Stimulated activated CD8-positive, alpha-beta memory T cell treated with anti-CD3 and anti-CD28 coated beads, Interleukin-12 subunit alpha, Interleukin-12 subunit beta, amount 100 ng/mL, for 4 hours (primary cell): ENCODE measurements around the gene CNTN4.
"Not testable (repeated sequence)": the region's sequence is repeated elsewhere in the genome, so short reads cannot be mapped to it uniquely, and the experiment has no call there.

Experiments
- DNase-seq: peaks from one replicate; pipeline ENCODE4 v3.0.0-alpha.2; 2020; ENCODE audit warnings: low read depth

Gene CNTN4

GRCh38 chr3:2807514-2807913 is 708.8 kb downstream of the CNTN4 start:
- no peak for DNase-seq

GRCh38 chr3:2810723-2811122 is 712.1 kb downstream of the CNTN4 start:
- no peak for DNase-seq

GRCh38 chr3:2819571-2819970 is 720.9 kb downstream of the CNTN4 start:
- no peak for DNase-seq

DNA sequence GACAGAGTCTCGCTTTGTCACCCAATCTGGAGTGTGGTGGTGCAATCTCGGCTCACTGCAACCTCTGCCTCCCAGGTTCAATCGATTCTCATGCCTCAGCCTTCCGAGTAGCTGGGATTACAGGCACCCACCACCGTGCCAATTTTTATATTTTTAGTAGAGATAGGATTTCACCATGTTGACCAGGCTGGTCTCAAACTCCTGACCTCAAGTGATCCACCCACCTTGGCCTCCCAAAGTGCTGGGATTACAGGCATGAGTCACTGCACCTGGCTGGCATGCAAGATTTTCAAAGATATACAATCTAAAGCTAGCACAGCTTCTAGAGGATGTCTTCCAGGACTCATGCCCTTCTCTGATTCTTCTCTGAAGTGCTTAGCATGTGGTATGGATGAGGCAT is 722.3 kb downstream of the CNTN4 start:
- DNase-seq, result not testable (repeated sequence)

- no peak for DNase-seq
These were observed 723.9 kb downstream of the CNTN4 start for GRCh38 chr3:2822611-2823010.

GRCh38 chr3:2823031-2823430 is 724.4 kb downstream of the CNTN4 start:
- DNase-seq, result no peak

DNA sequence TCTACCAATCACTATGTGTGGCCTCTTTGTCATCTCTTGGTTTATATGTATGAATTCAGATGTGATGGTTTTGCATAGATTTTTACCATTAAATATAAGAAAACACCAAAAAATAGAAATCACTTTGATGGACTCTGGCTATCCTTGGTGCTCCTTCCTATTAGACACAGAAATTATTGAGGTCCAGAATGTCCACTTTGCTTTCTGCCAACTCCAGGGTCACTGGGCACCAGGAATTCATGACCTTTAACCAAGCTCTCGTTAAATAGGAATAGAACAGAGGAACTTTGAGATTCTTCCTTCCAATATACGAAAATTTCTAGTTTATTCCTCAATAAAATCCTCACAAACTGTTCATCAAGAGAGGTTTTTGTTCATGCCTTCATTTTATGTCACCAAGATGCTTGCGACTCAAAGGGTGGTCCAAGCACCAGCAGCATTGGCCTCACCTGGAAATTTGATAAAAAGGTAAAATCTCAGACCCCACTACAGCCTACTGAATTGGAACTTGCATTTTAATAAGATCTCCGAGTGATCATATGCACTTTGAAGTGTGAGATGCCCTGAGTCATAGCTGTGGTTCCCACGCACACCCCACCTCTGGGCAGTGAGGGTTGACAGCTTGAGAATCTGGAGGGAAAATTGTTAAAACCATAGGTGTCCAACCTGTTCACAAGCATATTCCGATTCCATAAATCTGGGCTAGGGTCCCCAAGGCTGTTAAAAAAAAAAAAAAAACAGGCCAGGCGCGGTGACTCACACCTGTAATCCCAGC is 725.0 kb downstream of the CNTN4 start:
- DNase-seq, result no peak

DNA sequence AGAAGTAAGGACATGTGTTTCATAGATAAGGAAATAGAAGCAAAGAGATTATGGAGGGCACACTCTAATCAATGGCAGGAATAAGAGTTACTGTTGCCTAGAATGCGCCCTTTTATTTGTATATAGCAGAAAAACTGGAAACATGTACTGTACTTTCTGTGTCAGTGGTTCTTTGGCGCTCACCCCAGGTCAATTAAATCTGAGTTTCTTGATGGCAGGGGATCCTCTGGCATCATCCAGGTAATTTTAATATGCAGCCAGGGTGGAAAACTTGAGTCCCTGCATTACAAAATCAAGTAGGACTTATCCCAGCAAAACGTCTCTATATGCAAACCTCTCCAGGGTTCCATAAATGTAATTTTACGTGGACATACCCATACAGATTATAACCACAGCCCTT is 727.4 kb downstream of the CNTN4 start:
- DNase-seq, result no peak

DNA sequence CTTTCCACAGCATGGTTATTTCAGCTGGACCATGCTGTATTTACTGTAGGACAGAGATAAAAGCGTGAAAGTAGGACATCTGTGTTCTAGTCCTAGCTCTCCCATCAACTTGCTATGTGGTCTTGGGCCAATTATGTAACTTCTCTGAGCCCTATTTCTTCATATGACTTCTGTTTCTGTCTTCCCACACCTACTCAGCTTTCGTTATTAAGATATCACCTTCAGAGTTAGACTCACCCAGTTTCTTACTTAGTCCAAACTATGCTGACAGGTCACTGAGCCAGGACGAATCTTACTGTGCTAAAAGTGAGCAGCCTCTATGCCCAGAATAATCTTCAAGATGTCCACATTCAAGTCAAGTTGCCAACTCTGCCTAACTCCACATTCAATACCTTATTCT is 727.8 kb downstream of the CNTN4 start:
- DNase-seq, result no peak

DNA sequence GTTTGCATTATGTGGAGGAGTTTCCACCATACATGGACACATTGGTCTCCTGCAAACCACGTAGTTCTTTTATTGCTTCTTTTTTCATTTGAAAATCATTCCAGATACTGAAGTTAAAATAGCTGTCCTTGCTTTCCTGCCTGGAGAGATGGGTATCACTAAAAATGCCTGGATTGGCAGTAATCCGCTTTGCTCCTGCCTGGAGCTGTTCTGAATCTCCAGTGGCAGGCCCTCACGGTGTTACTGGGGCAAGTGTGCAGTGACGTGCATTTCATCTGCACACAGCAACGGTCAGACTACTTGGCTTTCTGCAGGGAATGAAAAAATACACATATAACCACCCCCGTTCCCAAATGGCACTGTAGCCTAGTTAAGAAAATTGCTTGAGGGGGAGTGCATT is 738.6 kb downstream of the CNTN4 start:
- no peak for DNase-seq

DNA sequence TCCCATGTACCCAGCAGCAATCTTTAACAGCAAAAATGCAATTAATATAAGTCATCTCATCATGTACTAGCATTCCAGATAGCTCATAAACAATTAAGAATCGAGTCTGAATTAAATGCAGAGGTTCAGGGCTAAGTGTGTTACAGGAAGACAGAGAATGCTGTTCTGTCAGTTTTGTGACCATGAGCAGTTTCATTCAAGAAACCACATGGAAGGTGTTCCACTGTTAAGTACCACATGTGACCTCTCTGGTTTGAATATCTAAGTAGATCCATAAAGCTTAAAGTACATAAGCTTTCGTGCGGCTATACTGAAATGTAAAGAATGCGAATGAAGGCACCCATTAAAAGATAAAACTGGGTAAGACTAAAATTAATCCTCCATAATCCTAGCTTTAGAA is 739.2 kb downstream of the CNTN4 start:
- no peak for DNase-seq

GRCh38 chr3:2838546-2839157 is 740.0 kb downstream of the CNTN4 start:
- DNase-seq, result no peak

GRCh38 chr3:2839876-2840275 is 741.2 kb downstream of the CNTN4 start:
- no peak for DNase-seq

DNA sequence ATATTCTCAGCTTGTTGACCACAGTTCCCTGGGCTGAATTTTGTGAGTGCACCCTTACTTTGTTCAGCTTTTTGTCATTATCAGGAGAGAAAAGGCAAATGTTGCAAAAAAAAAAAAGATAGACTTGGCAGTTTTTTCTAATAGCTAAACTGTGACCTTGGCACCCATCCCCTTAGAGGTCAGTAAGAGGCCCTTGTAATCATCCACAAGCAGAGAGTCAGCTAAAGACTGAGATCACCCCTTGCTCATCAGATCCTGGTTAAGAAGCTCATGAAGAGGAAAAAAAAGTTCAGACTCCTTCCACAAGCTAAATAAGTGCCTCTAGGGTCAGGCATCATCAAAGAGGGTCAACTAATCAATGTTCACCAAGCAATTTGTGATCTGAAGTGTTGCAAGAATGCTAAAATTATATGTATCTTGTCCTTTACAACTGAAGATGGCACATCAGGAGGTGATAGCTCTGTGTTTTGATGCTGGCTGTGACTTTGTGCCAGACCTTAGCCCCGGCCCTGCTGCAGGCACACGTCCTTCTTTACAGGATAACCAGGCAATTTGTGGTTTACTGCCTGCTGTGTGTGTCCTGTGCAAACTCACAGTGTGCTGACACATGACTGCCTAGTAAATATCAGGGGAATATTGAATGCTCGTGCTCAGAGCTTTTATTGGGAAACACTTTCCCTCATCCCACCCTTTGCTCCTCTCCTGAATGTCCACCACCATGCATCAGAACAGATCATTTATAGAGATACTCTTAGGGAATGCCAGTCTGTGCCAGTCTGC is 748.6 kb downstream of the CNTN4 start:
- no peak for DNase-seq

- no peak for DNase-seq
These were observed 750.4 kb downstream of the CNTN4 start for GRCh38 chr3:2849092-2849491.

- DNase-seq, result no peak
These were observed 752.0 kb downstream of the CNTN4 start for GRCh38 chr3:2850701-2851100.

GRCh38 chr3:2851361-2851760 is 752.7 kb downstream of the CNTN4 start:
- DNase-seq, result no peak

- no peak for DNase-seq
These were observed 753.2 kb downstream of the CNTN4 start for GRCh38 chr3:2851835-2852234.

DNA sequence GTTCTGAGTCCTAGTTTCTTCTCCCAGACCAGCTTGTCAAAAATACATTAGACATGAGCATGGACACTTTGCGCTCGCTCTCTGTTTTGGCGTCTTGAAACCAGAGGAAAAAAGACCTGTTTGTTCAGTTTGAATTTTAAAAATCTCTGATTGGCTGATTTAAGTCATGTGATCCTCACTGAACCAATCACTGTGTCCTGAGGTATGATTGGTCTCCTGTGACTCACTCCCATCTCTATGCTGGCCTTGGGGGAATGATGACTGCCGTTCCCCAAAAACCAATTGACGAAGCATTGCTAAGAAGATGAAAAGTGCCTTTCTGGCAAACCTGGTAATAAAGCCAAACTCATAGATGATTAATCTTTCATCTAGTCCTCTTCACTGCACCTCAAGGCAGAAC is 755.0 kb downstream of the CNTN4 start:
- DNase-seq, result no peak

DNA sequence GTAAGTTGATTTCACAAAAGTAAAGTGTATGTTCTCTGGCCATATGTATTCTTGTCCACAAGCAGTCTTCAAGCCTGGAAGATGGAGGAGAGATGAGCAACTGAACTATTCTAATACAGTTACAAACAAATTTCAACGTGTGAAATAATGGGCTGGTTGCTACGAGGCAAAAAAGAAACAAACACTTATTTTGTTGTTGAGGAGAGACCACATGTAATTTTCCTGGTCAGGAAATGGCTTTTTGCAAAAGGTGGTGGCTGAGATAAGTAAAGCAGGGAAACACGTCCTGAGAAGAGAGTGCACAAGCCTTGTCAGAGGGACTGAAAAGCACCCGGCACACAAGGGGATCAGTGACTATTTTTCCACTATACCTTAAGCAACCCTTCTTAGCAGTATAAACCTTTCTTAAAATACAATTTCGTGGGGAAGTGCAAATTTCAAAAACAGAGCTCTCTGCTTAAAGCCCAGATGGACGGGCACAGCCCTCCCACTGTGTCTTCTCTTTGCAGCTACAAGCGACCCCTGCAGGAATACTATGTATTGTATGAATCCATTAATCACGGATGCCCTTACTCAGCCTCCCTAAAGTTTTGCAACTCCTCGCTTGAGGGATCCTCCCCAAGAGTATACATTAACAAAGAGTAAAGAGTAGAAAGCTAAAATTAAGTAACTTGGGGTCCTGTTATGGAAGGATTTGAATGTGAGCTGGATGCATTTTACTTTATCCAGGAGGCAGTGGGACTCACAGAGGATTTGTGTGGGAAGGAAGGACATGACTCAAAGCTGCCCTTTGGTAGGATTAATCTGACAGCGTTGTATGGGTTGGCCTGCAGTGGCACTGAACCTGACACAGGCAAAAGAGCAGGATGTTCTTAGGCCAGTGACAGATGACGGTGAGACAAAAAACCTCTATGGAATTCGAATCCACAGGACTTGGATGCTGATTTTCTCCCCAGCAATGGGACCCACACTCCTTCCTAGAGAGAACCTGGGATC is 757.8 kb downstream of the CNTN4 start:
- no peak for DNase-seq

- no peak for DNase-seq
These were observed 762.0 kb downstream of the CNTN4 start for GRCh38 chr3:2860626-2861025.

GRCh38 chr3:2861120-2861519 is 762.5 kb downstream of the CNTN4 start:
- no peak for DNase-seq
